Measurements from ENCODE around the gene UGT1A4. TPM values are rescaled to one million over a fixed set of nuclear protein-coding genes. Genes with fewer than 3 reads are reported as not detected.

The UGT1A4 gene
- total and polyA plus RNA-seq, 9 of the 15 experiments (the other 6 are each of a cell fraction or from before 2014, with no cell fraction given) = not detected

DNA sequence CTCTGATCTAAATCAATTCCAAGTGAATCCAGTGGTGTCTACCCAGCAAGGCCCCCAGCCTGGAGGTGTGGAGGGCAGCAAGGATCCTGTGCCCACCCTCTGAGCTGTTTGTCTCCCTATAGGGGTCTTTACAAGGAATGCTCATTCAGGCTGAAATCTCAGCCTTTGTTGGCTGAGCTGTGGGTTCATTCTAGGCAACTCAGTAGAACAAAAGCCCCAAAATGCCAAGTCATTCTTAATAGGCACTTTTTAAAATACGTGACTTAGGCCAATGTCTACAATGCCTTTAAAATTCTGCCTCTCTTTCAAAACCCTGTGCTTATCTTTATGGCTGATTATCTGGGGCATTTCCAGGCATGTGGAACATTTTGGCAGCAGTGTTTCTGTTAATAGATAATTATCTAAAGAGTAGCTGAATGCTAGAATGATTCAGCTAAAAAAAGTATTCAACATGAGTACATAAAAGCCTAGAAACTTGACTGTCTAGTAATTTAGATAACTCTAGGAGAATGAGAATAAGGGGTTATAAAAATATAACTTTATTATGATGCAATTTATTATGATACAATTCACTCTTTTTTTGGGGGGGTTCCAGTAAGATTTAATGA lies 18.4 kb upstream of the UGT1A4 start (continued):
- TF ChIP-seq, protein P1, sequence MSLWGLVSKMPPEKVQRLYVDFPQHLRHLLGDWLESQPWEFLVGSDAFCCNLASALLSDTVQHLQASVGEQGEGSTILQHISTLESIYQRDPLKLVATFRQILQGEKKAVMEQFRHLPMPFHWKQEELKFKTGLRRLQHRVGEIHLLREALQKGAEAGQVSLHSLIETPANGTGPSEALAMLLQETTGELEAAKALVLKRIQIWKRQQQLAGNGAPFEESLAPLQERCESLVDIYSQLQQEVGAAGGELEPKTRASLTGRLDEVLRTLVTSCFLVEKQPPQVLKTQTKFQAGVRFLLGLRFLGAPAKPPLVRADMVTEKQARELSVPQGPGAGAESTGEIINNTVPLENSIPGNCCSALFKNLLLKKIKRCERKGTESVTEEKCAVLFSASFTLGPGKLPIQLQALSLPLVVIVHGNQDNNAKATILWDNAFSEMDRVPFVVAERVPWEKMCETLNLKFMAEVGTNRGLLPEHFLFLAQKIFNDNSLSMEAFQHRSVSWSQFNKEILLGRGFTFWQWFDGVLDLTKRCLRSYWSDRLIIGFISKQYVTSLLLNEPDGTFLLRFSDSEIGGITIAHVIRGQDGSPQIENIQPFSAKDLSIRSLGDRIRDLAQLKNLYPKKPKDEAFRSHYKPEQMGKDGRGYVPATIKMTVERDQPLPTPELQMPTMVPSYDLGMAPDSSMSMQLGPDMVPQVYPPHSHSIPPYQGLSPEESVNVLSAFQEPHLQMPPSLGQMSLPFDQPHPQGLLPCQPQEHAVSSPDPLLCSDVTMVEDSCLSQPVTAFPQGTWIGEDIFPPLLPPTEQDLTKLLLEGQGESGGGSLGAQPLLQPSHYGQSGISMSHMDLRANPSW (CRISPR knock-in tag; IDR thresholded peaks at IDR 0.05) = no peak
- TF ChIP-seq POLR2AphosphoS5 (IDR thresholded peaks at IDR 0.05; ENCODE audit: control insufficient read depth, insufficient read depth, low read depth, low read length) (no peak), SMARCA4 (IDR thresholded peaks at IDR 0.05) (peak; percentile 79; the same call in 1 of the 2 replicates), MYBL2 (IDR thresholded peaks at IDR 0.05; ENCODE audit: low read depth) (peak; percentile 70; the same call in 1 of the 2 replicates), MYBL2 (CRISPR knock-in tag; IDR thresholded peaks at IDR 0.05; ENCODE audit: borderline replicate concordance) (no peak), ELF2 (CRISPR knock-in tag; IDR thresholded peaks at IDR 0.05) (no peak), TCF3 (CRISPR knock-in tag; IDR thresholded peaks at IDR 0.05) (no peak), SP2 (IDR thresholded peaks at IDR 0.05; ENCODE audit: extremely low read depth, low read depth, low read length, poor library complexity, severe bottlenecking) (no peak), CEBPG (CRISPR knock-in tag; IDR thresholded peaks at IDR 0.05) (no peak), CEBPG (tag; conservative IDR thresholded peaks at IDR 0.05 in 1 of 2, IDR thresholded peaks at IDR 0.05 in 1 of 2) (peak; percentile 27 to 56; a peak in 1 of 4 replicates), PRPF4 (IDR thresholded peaks at IDR 0.05; ENCODE audit: insufficient read depth, low read depth, low read length, poor library complexity, severe bottlenecking) (no peak), ZNF561 (CRISPR knock-in tag; conservative IDR thresholded peaks at IDR 0.05) (no peak), ZNF79 (CRISPR knock-in tag; IDR thresholded peaks at IDR 0.05; ENCODE audit: low read depth) (no peak), CEBPB (tag; IDR thresholded peaks at IDR 0.05) (peak; percentile 67; the same call in 1 of the 2 replicates), GATAD2A (IDR thresholded peaks at IDR 0.05) (no peak), ZSCAN32 (CRISPR knock-in tag; IDR thresholded peaks at IDR 0.05) (no peak), FOXP1 (CRISPR knock-in tag; IDR thresholded peaks at IDR 0.05) (no peak), ZNF121 (CRISPR knock-in tag; conservative IDR thresholded peaks at IDR 0.05) (no peak), KAT8 (IDR thresholded peaks at IDR 0.05; ENCODE audit: low read depth) (no peak), CREB1 (IDR thresholded peaks at IDR 0.05) (no peak), CREB1 (CRISPR knock-in tag; IDR thresholded peaks at IDR 0.05) (no peak), RCOR1 (IDR thresholded peaks at IDR 0.05; ENCODE audit: borderline replicate concordance in 1 of 2, low read depth in 2 of 2, low read length in 2 of 2) (peak in 1 of 2 experiments; percentile 77; a peak in 2 of 4 replicates), GABPA (tag; conservative IDR thresholded peaks at IDR 0.05; ENCODE audit: low read depth) (no peak), PHB2 (IDR thresholded peaks at IDR 0.05; ENCODE audit: low read depth) (no peak)
- TF ChIP-seq, protein P2, sequence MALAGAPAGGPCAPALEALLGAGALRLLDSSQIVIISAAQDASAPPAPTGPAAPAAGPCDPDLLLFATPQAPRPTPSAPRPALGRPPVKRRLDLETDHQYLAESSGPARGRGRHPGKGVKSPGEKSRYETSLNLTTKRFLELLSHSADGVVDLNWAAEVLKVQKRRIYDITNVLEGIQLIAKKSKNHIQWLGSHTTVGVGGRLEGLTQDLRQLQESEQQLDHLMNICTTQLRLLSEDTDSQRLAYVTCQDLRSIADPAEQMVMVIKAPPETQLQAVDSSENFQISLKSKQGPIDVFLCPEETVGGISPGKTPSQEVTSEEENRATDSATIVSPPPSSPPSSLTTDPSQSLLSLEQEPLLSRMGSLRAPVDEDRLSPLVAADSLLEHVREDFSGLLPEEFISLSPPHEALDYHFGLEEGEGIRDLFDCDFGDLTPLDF (CRISPR knock-in tag; IDR thresholded peaks at IDR 0.05) = no peak
- TF ChIP-seq, protein P3, sequence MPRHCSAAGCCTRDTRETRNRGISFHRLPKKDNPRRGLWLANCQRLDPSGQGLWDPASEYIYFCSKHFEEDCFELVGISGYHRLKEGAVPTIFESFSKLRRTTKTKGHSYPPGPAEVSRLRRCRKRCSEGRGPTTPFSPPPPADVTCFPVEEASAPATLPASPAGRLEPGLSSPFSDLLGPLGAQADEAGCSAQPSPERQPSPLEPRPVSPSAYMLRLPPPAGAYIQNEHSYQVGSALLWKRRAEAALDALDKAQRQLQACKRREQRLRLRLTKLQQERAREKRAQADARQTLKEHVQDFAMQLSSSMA (CRISPR knock-in tag; IDR thresholded peaks at IDR 0.05) = no peak

All from K562 (cell line).